HEK293 (cell line): ENCODE data around the gene LSP1.

Source experiments
- CTCF ChIP-seq: fragments of 450-650 bp; formaldehyde crosslinking; IDR thresholded peaks from 2 replicates; pipeline ENCODE4 v1.5.1; 2016; ENCODE audit warnings: missing biosample characterization, missing genetic modification characterization
- PRDM4 ChIP-seq: fragments of 450-650 bp; formaldehyde crosslinking; IDR thresholded peaks from 2 replicates; pipeline ENCODE4 v1.5.1; 2017; ENCODE audit warnings: missing biosample characterization, missing genetic modification characterization
- ZNF174 ChIP-seq: fragments of 450-650 bp; formaldehyde crosslinking; IDR thresholded peaks from 2 replicates; pipeline ENCODE4 v1.5.0; 2017; ENCODE audit warnings: missing biosample characterization, mild to moderate bottlenecking, missing genetic modification characterization
- ZNF280D ChIP-seq: fragments of 450-650 bp; formaldehyde crosslinking; IDR thresholded peaks from 2 replicates; pipeline ENCODE4 v1.5.1; 2016; ENCODE audit warnings: missing biosample characterization, missing genetic modification characterization
- ZNF488 ChIP-seq: fragments of 450-650 bp; formaldehyde crosslinking; IDR thresholded peaks from 2 replicates; pipeline ENCODE4 v1.5.1; 2016; ENCODE audit warnings: missing biosample characterization, missing genetic modification characterization

- no peak for TF ChIP-seq CTCF (tag by site-specific recombination)
- no peak for TF ChIP-seq PRDM4 (tag by site-specific recombination)
- TF ChIP-seq ZNF488, result no peak
- TF ChIP-seq ZNF174 (tag by site-specific recombination), result no peak
- TF ChIP-seq ZNF280D (tag by site-specific recombination), result no peak
These were observed 9.1 kb upstream of the LSP1 start for GRCh38 chr11:1843796-1844195.
